HG03442 (cell line): Measurements from ENCODE around the gene ACTN1.
"Not testable (repeated sequence)": the region's sequence is repeated elsewhere in the genome, so short reads cannot be mapped to it uniquely, and the experiment has no call there.

Experiments
- ATAC-seq: cut with Tn5 transposase; IDR thresholded peaks from one replicate; pipeline ENCODE4 v1.9.1; 2021; ENCODE audit warnings: mild to moderate bottlenecking, moderate library complexity; ENCODE audit not compliant: unreplicated experiment

Gene ACTN1

DNA sequence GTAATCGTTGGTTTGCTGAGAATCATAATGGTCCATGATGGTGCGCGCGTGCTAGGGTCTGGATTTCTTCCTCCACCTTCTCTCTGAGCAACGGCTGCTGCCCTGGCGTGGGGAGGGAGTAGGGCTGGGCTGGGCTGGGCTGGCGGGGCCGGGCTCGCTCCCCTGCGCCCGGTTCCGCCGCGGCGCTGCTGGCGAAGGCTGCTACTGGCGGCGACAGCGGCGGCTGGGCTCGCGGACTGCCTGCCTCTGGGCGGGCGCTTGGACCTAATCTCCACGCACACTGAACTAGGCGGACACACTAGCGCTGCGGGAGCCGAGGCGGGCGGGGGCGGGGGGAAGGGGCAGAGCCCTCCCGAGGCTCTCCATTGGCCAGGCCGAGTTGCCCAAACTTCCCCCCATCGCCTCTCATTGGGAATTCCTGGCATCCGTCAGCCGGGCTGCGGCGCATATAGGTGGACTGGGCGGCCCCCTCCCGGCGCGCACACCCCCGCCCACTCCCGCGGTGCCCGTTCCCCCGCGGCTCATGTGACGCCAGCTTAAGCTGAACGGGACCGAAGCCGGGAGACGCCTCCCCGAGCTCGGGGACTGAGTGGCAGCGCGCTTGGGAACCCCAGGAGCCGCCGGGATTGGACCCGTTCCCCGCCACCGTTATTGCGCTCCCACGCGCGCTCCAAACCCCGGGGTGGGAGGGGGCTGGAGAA lies at the start of gene ACTN1:
ACTN1 (minus strand) TSS at position 282 of the 701 bp plus-strand sequence; CDS start at position 36, 246 bp downstream.
- ATAC-seq = no peak

DNA sequence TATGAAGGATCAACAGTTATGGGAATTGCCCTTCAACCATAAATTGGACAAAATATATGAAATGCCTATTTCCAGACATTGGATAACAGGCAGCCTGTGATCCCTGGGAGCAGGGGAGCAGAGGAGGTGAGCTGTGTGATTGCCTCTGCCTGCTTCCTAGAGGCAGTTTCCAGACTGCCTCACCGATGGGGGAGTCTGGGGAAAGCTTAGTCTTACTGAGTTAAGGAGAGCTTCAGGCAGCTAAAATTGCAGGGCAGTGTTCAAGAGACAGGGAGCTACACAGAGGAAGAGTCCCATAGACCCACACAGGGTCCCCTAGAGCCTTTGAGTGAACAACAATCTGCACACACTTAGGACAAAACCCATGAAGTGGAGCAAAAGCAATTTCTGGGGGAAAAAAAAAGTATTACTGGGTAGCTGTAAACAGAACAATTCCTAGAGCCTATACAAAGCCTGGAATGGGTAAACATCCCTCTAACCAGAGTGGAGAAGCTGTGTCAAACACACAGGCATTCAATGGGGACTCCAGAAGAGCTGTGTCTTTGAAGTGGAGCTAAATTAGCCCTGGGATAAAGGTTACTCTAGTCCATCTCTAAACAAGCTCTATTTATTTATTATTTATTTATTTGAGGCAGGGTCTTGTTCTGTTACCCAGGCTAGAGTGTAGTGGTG lies 48.3 kb upstream of the ACTN1 start:
- ATAC-seq = no peak

DNA sequence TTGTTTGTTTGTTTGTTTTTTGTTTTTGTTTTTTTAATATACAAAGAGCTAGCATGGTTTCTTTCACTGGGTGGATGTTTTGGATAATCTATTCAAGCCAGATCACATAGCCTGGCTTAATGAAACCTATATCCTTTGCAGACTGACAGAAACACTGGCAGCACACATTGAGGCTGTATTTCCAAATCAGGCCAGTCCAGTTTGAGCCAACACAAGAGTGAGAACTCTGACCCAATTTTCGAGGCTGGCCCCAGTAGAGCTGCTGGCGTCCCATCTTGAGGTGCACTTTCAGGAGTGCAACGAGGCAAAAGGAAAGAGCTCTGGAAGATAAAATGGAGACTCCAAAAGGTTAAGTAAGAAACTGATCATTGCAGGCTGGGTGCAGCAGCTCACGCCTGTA lies 43.9 kb upstream of the ACTN1 start:
- no peak for ATAC-seq

DNA sequence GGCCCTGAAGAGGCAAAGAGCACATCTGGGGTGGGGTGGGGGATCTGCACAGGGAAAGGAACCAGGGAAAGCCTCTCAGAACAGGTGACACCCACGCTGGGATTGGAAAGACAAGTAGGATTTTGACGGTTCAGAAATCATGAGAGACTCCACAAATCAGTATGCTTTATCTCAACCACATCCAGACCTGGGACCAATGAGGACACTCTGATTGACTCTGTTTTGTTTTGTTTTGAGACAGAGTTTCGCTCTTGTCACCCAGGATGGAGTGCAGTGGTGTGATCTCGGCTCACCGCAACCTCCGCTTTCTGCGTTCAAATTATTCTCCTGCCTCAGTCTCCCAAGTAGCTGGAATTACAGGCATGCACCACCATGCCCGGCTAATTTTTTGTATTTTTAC lies 43.0 kb upstream of the ACTN1 start:
- not testable (repeated sequence) for ATAC-seq

GRCh38 chr14:69017706-69018105 lies 38.6 kb upstream of the ACTN1 start:
- ATAC-seq = no peak

DNA sequence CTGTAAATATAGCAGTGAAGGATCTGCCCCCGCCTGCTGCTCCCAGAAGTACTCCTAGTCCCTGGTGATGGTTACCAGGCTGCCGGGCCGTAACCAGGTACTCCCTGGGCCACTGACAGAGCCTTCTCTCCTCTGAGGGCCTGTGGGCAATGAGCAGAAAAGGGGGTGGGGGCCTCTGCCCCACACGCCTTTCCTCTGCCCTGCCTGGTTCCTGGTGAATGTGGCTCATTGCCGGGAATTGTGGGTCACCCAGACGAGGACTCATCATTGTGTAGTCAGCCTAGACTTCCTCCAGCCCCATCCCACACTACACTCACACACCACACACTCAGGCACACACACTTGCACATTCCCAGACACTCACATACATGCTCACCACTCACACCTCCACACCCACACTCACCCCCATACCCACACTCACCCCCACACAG lies 35.7 kb upstream of the ACTN1 start:
- ATAC-seq = no peak

- ATAC-seq = no peak
These were observed 35.1 kb upstream of the ACTN1 start for GRCh38 chr14:69013943-69014782.

- no peak for ATAC-seq
These were observed 33.3 kb upstream of the ACTN1 start for GRCh38 chr14:69012256-69012953.

DNA sequence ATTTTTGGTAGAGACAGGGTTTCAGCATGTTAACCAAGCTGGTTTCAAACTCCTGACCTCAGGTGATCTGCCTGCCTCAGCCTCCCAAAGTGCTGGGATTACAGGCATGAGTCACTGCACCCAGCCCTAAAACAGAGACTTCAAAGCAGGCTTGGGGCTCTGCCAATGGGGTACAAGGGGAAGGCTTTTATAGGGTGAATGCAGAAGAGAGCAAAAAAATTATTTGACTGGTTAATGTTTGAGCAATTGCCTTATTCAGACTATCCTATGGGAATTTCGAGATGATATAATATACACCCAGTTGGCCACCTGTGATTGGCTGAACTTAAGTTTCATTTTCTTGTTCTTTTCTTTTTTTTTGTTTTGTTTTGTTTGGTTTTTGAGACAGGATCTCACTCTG lies 31.5 kb upstream of the ACTN1 start:
- ATAC-seq = no peak

DNA sequence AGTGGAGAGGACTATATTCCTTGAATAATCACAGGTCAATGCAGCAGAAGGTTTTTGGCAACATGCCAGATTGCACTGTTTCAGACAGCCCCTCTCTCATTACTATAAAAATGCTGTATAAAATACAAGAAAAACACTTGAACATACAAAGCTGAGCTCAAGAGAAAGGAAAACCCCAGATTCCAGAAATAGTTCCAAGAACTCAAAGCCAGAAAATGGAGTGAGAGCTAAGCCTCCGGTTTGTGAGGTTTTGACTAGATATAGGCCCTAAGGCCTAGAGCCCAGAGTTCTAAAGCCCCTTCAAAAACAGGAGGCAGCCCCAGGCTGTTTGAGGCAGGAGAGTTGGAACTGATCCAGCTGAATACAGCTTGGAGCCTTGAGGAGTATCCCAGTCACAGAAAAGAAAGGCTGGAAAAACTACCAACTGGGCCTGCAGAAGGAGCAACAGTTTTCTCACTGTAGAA lies 29.4 kb upstream of the ACTN1 start:
- no peak for ATAC-seq

GRCh38 chr14:69006346-69006745 lies 27.2 kb upstream of the ACTN1 start:
- ATAC-seq = no peak

DNA sequence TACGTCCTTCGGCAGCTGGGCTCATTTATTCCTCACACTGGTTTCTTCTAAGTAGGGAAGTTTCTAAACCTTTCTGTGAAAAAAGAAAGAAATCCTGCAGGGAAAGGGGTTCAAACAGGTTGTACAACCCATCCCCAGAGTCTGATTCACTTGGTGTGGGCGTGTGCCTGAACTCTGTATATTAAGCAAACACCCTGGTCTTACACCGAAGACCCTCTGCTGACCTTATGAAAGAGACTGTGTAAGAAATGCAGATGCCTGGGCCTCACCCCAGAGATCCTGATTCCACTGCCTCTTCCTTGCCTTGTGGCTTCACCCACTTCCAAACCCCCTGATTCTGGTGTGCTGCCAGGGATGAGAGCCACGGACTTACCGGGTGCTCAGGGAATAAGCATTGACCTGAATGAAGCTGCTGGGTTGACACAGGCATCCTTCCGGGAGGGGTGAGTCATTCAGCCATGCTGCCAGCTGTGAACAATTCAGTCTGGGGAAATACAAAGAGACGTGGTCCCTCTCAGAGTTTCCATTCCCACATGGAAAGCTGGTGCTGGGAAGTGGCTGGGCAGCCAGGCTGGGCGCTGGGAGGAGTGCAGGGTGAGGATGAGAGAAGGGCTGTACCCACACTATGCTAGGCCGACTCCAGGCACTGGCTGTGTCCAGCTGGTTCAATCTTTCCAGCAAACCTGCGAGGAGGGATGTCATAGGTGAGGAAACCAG lies 26.5 kb upstream of the ACTN1 start:
- no peak for ATAC-seq

GRCh38 chr14:69004731-69005431 lies 25.8 kb upstream of the ACTN1 start:
- no peak for ATAC-seq

DNA sequence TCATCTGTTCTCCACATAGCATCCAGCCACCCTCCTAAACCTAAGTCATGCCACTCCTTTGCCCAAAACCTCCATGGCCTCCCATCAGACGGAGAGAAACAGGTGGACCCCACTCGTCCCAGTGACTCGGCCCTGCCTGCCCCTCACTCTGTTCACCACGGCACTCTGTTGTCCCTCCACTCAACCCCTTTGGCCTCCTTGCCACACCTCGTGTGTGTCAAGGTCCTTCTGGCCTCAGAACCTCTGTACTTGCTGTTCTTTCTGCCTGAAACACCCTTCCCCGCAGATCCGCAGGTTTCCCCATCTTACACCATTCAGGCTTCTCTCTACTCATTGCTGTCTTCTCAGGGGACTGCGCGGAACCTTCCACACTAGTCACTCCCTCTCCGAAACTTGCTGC lies 24.5 kb upstream of the ACTN1 start:
- no peak for ATAC-seq

DNA sequence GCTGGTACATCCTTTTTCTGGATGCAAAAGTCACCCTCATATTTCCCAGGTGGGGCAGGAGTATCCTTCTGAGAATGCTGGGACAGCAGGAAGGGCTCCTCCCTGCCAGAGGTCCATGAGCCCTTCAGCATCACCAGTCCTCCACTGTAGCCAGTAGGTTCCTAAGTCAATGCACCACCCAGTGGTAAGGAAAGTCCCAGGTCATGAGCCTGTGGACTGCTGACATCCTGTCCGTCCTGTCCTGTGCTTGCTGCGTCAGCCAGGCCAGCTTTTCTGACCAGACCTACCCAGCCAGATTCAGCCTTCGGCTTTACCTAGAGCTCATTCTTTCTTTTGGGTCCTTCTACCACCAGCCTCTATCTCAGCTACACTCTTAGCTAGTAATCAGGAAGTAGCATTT lies 23.0 kb upstream of the ACTN1 start:
- ATAC-seq = no peak

DNA sequence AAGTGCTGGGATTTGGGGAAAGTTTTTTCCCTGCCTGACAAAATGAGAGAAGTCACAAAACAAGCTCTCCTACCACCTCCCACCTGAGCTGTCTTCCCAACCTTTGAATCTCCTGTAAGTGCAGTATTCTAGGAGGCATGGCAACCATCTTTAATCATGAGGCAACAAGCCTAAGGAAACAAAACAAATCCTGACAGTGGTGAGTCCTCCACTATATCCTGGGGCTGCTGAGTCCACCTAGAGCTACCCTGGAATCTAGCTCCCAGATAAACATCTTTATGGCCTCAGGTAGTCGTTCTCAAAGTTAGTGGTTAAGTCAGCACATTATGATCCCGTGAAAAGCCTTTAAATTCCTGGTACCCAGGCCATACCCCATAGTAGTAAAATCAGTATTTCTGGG lies 22.3 kb upstream of the ACTN1 start:
- no peak for ATAC-seq

- ATAC-seq = no peak
These were observed 19.0 kb upstream of the ACTN1 start for GRCh38 chr14:68998062-68998461.

DNA sequence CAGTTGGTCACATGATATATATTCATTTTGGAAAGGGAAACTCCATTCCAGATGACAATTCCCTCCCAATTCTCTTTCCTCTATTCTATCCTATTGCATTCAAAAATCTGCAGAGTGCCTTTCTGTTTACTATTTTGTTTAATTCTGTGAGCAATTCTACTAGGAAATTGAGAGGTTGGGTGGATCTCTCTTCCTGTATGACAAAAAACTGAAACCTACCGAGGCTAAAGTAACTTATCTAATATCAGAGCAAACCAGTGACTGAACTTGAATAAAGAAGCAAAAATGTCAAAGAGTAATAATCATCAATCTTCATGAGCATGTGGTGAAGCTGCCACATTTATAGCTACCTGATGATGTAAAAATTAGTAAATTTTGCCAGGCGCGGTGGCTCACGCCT lies 16.6 kb upstream of the ACTN1 start:
- no peak for ATAC-seq

- no peak for ATAC-seq
These were observed 15.0 kb upstream of the ACTN1 start for GRCh38 chr14:68994056-68994455.

DNA sequence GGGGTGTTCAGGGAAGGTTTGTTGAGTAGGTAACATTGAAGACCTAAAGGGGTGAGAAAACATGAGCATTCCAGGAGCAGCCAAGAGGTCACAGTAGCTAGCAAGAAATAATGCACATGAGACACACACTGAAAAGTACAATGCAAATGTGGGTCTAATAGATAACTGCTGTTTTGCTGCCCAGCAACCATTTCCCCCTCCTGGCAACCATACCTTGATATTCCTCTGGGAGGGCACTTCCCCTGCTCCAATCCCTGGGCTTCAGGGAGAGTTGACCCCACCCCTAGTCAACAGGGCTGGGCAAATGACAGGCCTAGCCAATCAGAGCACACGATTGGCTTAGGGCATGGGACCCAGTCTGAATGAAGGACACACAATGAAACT lies 8.5 kb upstream of the ACTN1 start:
- no peak for ATAC-seq
